Choroid plexus epithelial cell (primary cell): ENCODE measurements around the gene MYO5B.

Source experiments
- DNase-seq: peaks from one replicate; pipeline ENCODE4 v3.0.0-alpha.2; 2010; ENCODE audit warnings: low read depth
- H3K4me3 ChIP-seq: 2 replicates; pipeline ENCODE4 v1.5.1; 2011; ENCODE audit warnings: low read depth, mild to moderate bottlenecking, control low read depth, low read length, moderate library complexity
- CTCF ChIP-seq: conservative IDR thresholded peaks from 2 replicates; pipeline ENCODE4 v1.5.1; 2011; ENCODE audit warnings: low read depth, mild to moderate bottlenecking, control low read depth, inconsistent platforms, low read length, moderate library complexity

MYO5B gene

DNA sequence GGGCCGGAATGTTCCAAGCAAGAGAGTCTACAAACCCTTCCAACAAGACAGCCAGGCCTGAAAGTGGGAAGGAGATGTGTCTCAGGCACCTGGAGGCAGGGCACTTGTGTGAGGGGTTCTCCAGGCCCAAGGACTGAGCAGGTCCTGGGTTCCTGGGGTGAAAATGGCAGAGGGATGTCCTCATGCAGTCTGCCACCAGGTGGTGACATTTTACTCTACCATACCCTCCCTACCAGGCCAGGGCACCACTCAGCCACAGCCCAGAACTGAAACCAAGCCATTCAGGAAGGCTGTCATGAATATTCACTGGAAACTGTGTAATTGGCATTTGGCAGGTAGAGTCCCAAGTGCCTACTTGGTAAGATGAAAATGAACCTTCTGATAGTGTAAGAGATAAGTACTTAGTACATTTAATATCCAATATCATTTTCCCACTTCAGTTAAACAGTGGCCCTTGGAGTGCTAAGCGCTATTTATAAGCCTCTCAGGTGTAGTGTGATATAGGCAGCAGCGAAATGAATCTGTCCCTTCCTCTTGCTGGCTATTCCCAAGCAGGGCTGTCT lies 185.1 kb downstream of the MYO5B start:
- peak; percentile 53 for DNase-seq
- TF ChIP-seq CTCF, result peak; percentile 63
- no peak overlapping the region for H3K4me3 ChIP-seq

DNA sequence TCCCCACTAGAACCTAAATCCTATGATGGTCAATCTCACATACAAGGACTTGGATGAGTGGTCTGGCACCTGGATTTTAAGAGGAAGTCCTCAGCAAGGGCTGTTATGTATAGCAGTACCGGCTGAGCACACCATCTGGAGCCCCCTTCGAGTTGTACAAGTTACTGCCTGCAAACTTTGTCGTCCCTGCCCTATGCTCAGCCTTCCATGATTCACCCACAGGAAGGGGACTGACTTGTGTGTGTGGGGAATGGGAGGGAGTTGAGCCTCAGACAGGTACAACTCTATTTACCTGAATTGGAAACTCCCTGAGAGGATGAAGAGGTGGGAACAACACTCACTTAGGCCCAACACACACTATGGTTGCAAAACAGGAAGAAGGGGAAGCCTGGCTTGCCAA lies 186.6 kb downstream of the MYO5B start:
- no peak overlapping the region for H3K4me3 ChIP-seq
- no peak for DNase-seq
- TF ChIP-seq CTCF, result no peak

DNA sequence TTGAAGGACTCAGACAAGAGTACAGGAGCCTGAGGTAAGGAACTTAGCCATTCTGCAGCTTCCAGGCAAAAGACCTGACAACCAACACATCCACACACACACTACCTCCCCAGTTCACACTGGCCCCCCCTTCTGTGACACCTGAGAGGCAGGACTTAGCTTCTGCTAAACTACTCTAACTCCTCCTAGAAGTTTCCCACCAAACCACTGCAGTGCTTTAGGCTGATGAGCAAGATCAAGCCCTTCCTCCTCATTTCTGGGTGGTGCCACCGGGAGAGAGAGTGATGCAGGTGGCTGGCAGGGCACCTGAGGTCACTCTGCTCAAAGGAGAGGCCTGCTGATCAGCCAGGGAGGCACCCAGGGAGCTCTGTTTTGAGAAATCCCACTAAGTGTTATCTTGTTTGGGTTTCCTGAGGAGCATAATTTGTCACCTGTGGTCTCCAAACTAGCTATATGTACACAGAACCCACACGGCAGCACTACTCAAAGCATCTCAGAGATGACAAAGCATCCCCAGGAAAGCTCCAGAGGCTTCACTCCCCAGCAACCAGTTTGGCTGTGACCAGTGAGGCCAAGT lies 188.4 kb downstream of the MYO5B start:
- TF ChIP-seq CTCF, result no peak

GRCh38 chr18:50004013-50004412 lies 190.9 kb downstream of the MYO5B start:
- no peak for TF ChIP-seq CTCF
- H3K4me3 ChIP-seq, result no peak overlapping the region
- DNase-seq, result no peak

More for the DNA sequence above, 188.4 kb downstream of the MYO5B start:
- no peak overlapping the region for H3K4me3 ChIP-seq
- no peak for DNase-seq

DNA sequence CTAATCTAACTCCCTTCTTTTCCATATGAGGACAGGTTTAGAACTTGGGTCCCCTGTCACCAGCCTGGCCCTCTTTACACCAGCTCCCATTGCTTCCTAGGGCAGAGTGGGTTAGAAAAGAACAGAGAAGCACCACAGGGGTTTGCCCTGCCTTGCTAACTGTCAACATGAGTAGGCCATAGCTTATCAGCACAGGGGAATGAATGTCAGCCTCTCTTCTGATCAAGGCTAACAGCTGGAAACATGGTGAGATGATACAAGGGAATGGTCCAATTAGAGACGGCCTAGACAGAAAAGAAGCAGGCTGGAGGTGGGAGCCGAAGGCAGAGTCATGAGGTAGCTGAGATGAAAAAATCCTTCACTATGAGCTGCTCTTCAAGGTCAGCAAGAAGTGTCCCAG lies 192.2 kb downstream of the MYO5B start:
- H3K4me3 ChIP-seq, result no peak overlapping the region
- DNase-seq, result no peak
- no peak for TF ChIP-seq CTCF

DNA sequence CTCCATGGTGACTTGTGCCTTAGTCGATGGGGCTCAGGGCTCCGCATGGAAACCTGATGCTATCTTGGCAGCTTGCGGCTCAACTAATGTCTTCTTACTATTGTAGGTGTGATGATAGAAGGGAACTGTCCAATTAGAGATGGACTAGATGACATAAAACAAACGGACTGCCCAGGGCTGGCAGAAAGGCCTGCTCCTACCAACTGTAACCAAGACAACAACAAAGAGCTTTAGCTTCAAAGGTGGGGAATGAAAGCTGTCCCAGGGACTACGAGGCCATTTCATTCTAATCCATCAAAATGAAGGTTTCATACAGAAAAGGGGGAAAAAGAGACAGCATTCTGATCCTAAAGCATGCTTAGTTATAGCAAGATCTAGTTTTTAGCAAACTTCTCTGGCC lies 194.7 kb downstream of the MYO5B start:
- DNase-seq, result no peak
- no peak overlapping the region for H3K4me3 ChIP-seq
- no peak for TF ChIP-seq CTCF

- H3K4me3 ChIP-seq, result no peak overlapping the region
- TF ChIP-seq CTCF, result no peak
- DNase-seq, result no peak
These were observed 195.8 kb downstream of the MYO5B start for GRCh38 chr18:49999128-49999527.
